ENCODE results near the gene CFAP69. TPM values are rescaled to one million over a fixed set of nuclear protein-coding genes. Genes with fewer than 3 reads are reported as not detected.

The CFAP69 gene
- total RNA-seq, 1 experiment from 2014 or later: 4.1 TPM

GRCh38 chr7:90211391-90212148 is 33.4 kb upstream of the CFAP69 start, which contains the start of gene STEAP2 (continued):
- TF ChIP-seq CTCF (IDR thresholded peaks at IDR 0.05 in 2 of 3, conservative IDR thresholded peaks at IDR 0.05 in 1 of 3; ENCODE audit: borderline replicate concordance in 1 of 3, insufficient read depth in 1 of 3, low read depth in 2 of 3, low read length in 2 of 3) (peak in 2 of 3 experiments; percentile 63 to 69; a peak in 4 of 6 replicates), REST (IDR thresholded peaks at IDR 0.05; ENCODE audit: low read depth) (no peak), TCF7L2 (IDR thresholded peaks at IDR 0.05; ENCODE audit: borderline replicate concordance, extremely low read depth, insufficient read depth, insufficient read length) (peak; percentile 42), SP1 (IDR thresholded peaks at IDR 0.05; ENCODE audit: low read depth) (no peak), POLR2A (IDR thresholded peaks at IDR 0.05; ENCODE audit: borderline replicate concordance, extremely low read depth, insufficient read depth, insufficient read length) (no peak)

- Histone ChIP-seq H3K27ac (ENCODE audit: low read depth, low read length) (peak overlapping the region; percentile 88), H3K9me3 (ENCODE audit: control insufficient read depth in 1 of 2, insufficient read depth in 1 of 2, low read depth in 1 of 2, low read length in 2 of 2) (no peaks in the 10 kb centered on the region), H3K4me1 (ENCODE audit: control insufficient read depth in 1 of 2, insufficient read depth in 2 of 2, low read length in 2 of 2) (peaks cover 9 to 22% of the 10 kb centered on the region in 2 experiments), H3K36me3 (ENCODE audit: control insufficient read depth in 1 of 2, insufficient read depth in 2 of 2, low read length in 2 of 2) (no peaks in the 10 kb centered on the region), H3K9ac (ENCODE audit: low read length) (peak overlapping the region; percentile 80), H2AFZ (ENCODE audit: low read depth, low read length, poor library complexity, severe bottlenecking) (peak overlapping the region; percentile 17), H3K27me3 (ENCODE audit: insufficient read depth, low read length) (no peaks in the 10 kb centered on the region), H3K4me2 (ENCODE audit: low read length) (peak overlapping the region; percentile 97), H4K20me1 (ENCODE audit: insufficient read depth) (no peaks in the 10 kb centered on the region), H3K79me2 (ENCODE audit: insufficient read depth, low read length) (peaks cover 4% of the 10 kb centered on the region; the same call in 1 of the 2 replicates), H3K9me2 (ENCODE audit: insufficient read depth) (no peaks in the 10 kb centered on the region), H3K4me3 (replicated peaks in 1 of 2; ENCODE audit: low read depth in 1 of 2, low read length in 2 of 2) (peak overlapping the region; percentile 69 to 85)
- CTCF ChIA-PET: interaction anchor here (0.9 to 1.6 kb wide), 11 partner anchors 11 to 215 kb away, joined by 3 to 11 read pairs (median 5); partner anchors contain the start of gene STEAP1
- RAD21 ChIA-PET (ENCODE audit: low non-redundant PET in 1 of 2, low total read pairs in 2 of 2, uncharacterized antibody in 2 of 2, unreplicated experiment in 2 of 2): no interaction called here
- BruUV-seq (replicated peaks): no TSS peak
- TF ChIP-seq EZH2 (IDR thresholded peaks at IDR 0.05) (no peak), ZFX (IDR thresholded peaks at IDR 0.05) (peak; percentile 69)
- peak; percentile 46 for ATAC-seq
- no peak for DNase-seq (ENCODE audit: low read depth, low spot score)
- POLR2A ChIA-PET: interaction anchor here (0.7 to 1.8 kb wide), 5 partner anchors 16 to 33 kb away, joined by 3 to 12 read pairs (median 5); no protein-coding TSS in a partner anchor
- intact Hi-C loops (cut with micrococcal nuclease): loop anchor here (5.0 kb wide), 1 partner anchor 55 kb away; no protein-coding TSS in a partner anchor
Observed at GRCh38 chr7:90212149-90212495, 32.9 kb upstream of the CFAP69 start.
